Fibroblast of skin of abdomen (primary cell): ENCODE measurements around the gene EMC7.

Experiments used
- DNase-seq: peaks from one replicate; pipeline ENCODE4 v3.0.0-alpha.2; 2013

EMC7 gene

GRCh38 chr15:34038023-34038870, 63.4 kb downstream of the EMC7 start:
- peak; percentile 83 for DNase-seq
